Esophagus (tissue), 2 donors: Measurements from ENCODE around the gene LYZL4. TPM values are rescaled to one million over a fixed set of nuclear protein-coding genes. Genes with fewer than 3 reads are reported as not detected.

ENCODE experiments used
- H3K27ac ChIP-seq, 2 donors: one replicate each; pipeline ENCODE4 v1.5.1; 2013; ENCODE audit warnings: low read depth in 2 of 2, mild to moderate bottlenecking in 2 of 2, inconsistent platforms in 1 of 2, low read length in 1 of 2, moderate library complexity in 1 of 2
- H3K27me3 ChIP-seq, 2 donors: one replicate each; pipeline ENCODE4 v1.6.1; 2013; ENCODE audit warnings: low read length in 2 of 2, control low read depth in 1 of 2, mild to moderate bottlenecking in 1 of 2; ENCODE audit not compliant: insufficient read depth in 2 of 2, control insufficient read depth in 1 of 2
- H3K36me3 ChIP-seq, 2 donors: one replicate each; pipeline ENCODE4 v1.6.1; 2013; ENCODE audit warnings: low read length in 1 of 2; ENCODE audit not compliant: control insufficient read depth in 2 of 2, insufficient read depth in 2 of 2
- H3K4me1 ChIP-seq, 2 donors: one replicate each; pipeline ENCODE4 v1.6.1; 2013; ENCODE audit warnings: low read length in 1 of 2; ENCODE audit not compliant: control insufficient read depth in 2 of 2, insufficient read depth in 2 of 2
- H3K4me3 ChIP-seq, 2 donors: one replicate each; pipeline ENCODE4 v1.5.1; 2013; ENCODE audit warnings: low read length in 2 of 2, mild to moderate bottlenecking in 2 of 2, low read depth in 1 of 2, moderate library complexity in 1 of 2
- H3K9me3 ChIP-seq, 2 donors: one replicate each; pipeline ENCODE4 v1.6.1; 2013; ENCODE audit warnings: mild to moderate bottlenecking in 2 of 2, low read depth in 1 of 2, low read length in 1 of 2, moderate library complexity in 1 of 2; ENCODE audit not compliant: control insufficient read depth in 2 of 2, insufficient read depth in 1 of 2
- WGBS, 2 donors: extraction: QIAGEN DNeasy Blood & Tissue Kit; methylation state at CpG; one replicate each; pipeline ENCODE4 v1.1.7; 2013; 5-methylcytosine and 5-hydroxymethylcytosine counted together
- polyA plus RNA-seq, 2 donors: library from polyadenylated mRNA; stranded (reverse); fragments of 200-250 nt; gene quantifications; one replicate each; pipeline ENCODE4 v1.2.3, GENCODE V29; 2013
- donor health status: healthy with polysubstance abuse.
- donor health status: Bipolar disorder and iron deficiency.

Gene LYZL4
- polyA plus RNA-seq, 2 donors = not detected

DNA sequence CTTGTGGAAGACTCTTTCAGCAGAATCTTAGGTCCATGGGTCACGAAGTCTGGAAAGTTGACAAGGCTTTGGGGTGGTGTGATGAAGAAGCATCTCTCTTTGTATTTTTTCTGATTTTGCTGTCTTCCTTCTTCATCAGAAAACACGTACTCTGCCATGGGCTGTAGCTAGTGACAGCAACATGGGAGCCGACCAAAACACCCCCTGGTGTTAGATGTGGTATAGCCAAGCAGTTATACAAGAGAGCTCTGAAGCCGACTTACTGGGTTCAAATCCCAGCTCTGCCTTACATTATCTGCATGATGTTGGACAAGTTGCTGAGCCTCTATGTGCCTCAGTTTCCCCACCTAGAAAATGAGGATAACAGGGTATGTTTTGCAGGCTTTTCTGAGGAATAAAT is 32.9 kb upstream of the LYZL4 start:
- Histone ChIP-seq H3K36me3 (no peaks in the 10 kb centered on the region), H3K4me3 (no peak overlapping the region), H3K9me3 (no peaks in the 10 kb centered on the region), H3K27me3 (no peaks in the 10 kb centered on the region), H3K4me1 (no peaks in the 10 kb centered on the region), H3K27ac (no peak overlapping the region)
- WGBS, 2 donors = 78 to 79% methylated on average over 4 of the region's 4 CpGs

DNA sequence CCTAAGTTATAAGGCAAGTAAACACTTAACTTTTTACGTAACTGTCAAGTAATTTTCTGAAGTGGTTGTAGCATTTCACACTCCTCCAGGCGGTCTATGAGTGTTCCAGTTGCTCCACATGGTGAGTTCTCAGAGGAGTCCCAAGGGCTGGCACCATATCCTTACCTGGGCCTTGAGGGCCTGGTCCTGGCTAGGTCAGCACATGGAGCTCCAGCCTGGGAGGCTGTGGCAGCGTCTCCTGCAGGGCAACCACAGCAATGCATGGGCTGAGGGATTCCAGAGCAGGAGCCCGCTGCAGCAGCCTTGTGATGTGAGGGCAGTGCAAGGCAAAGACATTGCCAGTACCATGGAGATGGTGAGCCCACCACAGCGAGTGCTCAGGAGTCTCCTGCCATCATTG is 32.2 kb upstream of the LYZL4 start:
- no peaks in the 10 kb centered on the region for H3K4me1 ChIP-seq
- WGBS, 2 donors = 80 to 85% methylated on average over 5 of the region's 5 CpGs
- H3K9me3 ChIP-seq = no peaks in the 10 kb centered on the region
- no peaks in the 10 kb centered on the region for H3K36me3 ChIP-seq
- H3K4me3 ChIP-seq = no peak overlapping the region
- H3K27me3 ChIP-seq = no peaks in the 10 kb centered on the region
- H3K27ac ChIP-seq = no peak overlapping the region

DNA sequence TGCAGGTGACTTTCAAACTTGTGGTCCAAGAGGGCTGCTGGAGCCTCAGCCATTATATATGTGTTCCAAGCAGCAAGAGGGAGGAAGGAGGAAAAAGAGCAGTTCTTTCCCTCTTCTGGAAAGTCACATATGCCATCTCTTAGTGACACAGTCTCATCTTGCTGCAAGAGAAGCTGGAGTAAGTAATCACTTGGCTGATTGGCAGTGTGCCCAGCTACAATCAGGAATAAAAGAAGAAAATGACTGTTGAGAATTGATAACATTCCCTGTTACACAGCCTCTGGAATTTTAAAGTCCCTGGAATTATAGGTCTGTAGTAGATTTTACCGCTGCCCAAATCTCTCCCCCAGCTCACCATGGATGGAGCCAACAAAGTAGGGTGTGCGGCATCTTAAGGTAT is 31.4 kb upstream of the LYZL4 start:
- H3K27ac ChIP-seq = no peak overlapping the region
- 75 to 95% methylated on average over 2 of the region's 2 CpGs for WGBS, 2 donors
- no peaks in the 10 kb centered on the region for H3K27me3 ChIP-seq
- H3K9me3 ChIP-seq = no peaks in the 10 kb centered on the region
- no peaks in the 10 kb centered on the region for H3K36me3 ChIP-seq
- no peak overlapping the region for H3K4me3 ChIP-seq
- H3K4me1 ChIP-seq = no peaks in the 10 kb centered on the region

DNA sequence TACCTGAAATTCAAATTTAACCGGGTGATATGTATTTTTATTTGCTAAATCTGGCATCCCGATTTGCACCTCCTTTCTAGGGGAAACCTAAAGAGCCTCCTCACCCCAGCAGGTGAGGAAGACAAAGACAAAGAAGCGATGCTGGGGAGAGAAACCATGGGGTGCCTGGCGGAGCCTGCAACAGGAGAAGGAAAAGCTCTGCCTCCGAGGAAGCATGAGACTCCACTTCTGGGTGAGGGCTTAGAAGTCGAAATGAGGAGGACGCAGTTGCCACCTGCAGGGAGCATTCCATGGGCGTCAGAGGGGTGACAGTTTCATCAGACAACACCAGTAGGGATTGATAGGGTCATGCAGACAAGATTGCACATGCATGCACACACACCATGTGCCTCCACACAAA is 30.5 kb upstream of the LYZL4 start:
- Histone ChIP-seq H3K27me3 (no peaks in the 10 kb centered on the region), H3K27ac (no peak overlapping the region), H3K36me3 (no peaks in the 10 kb centered on the region), H3K4me3 (no peak overlapping the region), H3K9me3 (no peaks in the 10 kb centered on the region), H3K4me1 (no peaks in the 10 kb centered on the region)
- 41 to 48% methylated on average over 8 of the region's 8 CpGs for WGBS, 2 donors

DNA sequence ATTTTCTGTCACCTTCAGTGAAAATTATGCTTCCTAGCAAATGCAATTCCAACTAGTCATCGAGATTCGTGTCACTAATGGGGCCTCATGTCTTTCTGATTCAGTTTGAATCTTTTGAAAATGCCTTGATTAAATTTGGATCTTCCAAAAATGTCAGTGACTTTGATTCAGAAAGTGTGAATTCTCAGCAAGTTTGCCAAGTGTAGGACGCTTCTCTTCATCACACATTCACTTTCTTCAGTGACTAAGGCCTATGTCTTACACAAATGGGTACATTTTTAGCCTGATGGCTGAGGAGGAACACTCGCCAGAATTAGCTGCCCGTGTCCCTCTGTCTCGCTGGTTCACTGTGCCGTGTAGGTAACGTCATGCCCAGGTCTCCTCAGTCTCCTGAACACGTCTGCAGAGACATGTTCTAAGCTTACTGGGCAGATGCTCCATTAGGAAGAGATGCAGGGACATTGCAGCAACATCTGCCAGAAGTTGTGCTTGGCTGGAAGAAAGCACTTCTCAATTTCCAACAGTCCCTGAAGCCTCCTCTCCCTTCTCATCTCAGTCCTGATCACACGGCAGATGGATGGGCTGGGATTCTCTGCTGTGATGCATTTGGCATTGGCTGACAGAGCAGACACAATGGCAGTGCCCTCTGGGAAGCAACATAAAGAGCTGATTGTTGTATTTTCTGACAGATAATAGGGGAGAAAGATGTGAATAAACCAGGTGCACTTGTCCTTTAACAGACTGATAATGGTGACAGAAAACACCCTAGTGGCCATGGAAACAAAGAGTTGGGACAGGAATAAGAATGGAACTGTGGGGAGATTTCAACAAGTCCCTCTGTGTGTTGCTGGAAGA is 29.1 kb upstream of the LYZL4 start:
- WGBS, 2 donors = 76 to 81% methylated on average over 10 of the region's 10 CpGs
- H3K27me3 ChIP-seq = no peaks in the 10 kb centered on the region
- H3K4me3 ChIP-seq = no peak overlapping the region
- no peaks in the 10 kb centered on the region for H3K4me1 ChIP-seq
- no peaks in the 10 kb centered on the region for H3K9me3 ChIP-seq
- H3K36me3 ChIP-seq = no peaks in the 10 kb centered on the region
- H3K27ac ChIP-seq = no peak overlapping the region

DNA sequence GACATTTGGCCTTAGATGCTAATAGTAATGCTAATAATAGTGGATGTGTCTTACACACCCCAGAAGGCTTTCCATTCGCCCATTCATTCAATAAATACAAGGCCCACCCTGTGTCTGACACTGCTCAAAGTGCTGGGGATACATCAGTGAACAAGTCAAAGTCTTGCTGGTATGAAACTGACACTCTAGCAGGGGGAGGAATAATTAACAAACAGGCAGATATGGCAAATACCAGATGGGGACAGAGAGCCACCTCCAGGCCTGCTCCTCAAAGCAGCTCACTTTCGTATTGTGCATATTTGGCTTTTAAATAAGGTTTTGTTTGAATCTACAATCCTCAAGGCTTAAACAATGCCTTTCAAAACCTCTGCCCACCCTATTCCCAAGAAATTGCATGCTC is 28.3 kb upstream of the LYZL4 start:
- Histone ChIP-seq H3K4me1 (no peaks in the 10 kb centered on the region), H3K36me3 (no peaks in the 10 kb centered on the region), H3K9me3 (no peaks in the 10 kb centered on the region), H3K4me3 (no peak overlapping the region), H3K27ac (no peak overlapping the region), H3K27me3 (no peaks in the 10 kb centered on the region)
- WGBS, 2 donors = 75 to 83% methylated on average over 2 of the region's 2 CpGs

DNA sequence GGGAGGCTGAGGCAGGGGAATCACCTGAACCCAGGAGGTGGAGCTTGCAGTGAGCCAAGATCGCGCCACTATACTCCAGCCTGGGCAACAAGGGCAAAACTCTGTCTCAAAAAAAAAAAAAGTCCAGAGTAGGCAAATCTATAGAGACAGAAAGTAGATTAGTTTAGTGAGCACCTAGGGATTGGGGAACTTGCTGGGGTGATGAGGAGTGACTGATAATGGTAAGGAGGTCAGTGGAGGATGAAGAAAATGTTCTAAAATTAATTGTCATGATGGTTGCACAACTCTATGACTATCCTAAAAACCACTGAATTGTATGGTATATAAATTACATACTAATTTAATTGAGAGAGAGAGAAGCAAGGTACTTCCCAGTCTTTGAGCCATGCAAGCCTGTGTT is 27.8 kb upstream of the LYZL4 start:
- Histone ChIP-seq H3K27me3 (no peaks in the 10 kb centered on the region), H3K4me1 (no peaks in the 10 kb centered on the region), H3K4me3 (no peak overlapping the region), H3K27ac (no peak overlapping the region), H3K36me3 (no peaks in the 10 kb centered on the region), H3K9me3 (no peaks in the 10 kb centered on the region)
- 84 to 86% methylated on average over 2 of the region's 2 CpGs for WGBS, 2 donors

DNA sequence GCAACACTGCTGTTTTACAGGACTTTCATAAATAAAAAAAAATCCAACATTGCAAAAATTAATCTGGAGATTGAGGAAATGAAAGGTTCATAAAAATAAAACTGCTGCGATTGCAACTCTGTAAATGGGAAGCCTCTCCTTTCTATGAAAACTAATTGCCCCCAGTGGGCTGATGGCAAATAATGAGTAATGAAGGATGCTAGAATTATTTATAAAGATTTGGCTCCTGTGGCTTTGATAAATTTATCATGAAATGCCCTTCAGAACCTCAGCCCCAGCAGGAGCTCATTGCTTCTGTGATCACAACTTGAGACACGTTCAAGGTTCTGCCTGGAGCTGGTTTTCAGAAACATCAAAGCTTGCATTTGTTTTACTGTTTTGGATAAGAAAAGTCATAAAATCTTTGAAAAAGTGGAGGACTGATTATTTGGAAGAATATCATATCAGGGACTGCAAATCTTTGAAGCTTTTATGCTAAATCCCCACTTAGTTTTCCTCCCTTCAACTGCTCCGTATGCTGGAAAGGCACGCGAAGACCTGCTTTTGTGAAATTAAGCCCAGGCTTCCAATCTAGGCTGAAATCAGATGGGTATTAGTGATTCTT is 24.5 kb upstream of the LYZL4 start:
- Histone ChIP-seq H3K4me3 (no peak overlapping the region), H3K27ac (no peak overlapping the region), H3K4me1 (no peaks in the 10 kb centered on the region), H3K27me3 (no peaks in the 10 kb centered on the region), H3K36me3 (no peaks in the 10 kb centered on the region), H3K9me3 (peaks cover 5% of the 10 kb centered on the region in 2 donors)
- 68 to 69% methylated on average over 5 of the region's 5 CpGs for WGBS, 2 donors

DNA sequence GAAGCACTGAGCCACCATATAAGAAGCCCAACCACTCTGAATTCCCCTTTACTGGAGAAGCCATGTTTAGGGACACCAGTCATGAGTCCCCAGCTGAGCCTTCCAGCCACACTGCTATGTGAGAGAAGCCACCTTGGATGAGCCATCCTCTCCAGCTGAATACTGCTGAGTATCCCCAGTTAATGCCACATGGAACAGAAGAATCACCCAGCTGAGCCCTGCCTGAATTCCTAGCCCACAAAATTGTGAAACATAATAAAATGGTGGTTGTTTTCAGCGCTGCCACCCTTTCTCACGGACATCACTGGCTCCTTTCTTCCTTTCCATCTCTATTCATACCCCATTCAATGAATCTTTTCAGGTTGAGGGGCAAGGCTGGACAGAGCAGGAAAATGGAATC is 22.1 kb upstream of the LYZL4 start:
- H3K27me3 ChIP-seq = no peaks in the 10 kb centered on the region

More for the DNA sequence above, 22.1 kb upstream of the LYZL4 start:
- H3K4me3 ChIP-seq = no peak overlapping the region
- H3K9me3 ChIP-seq = peaks cover 5% of the 10 kb centered on the region in 2 donors
- no peaks in the 10 kb centered on the region for H3K36me3 ChIP-seq
- 84 to 91% methylated on average over 2 of the region's 2 CpGs for WGBS, 2 donors
- H3K27ac ChIP-seq = no peak overlapping the region
- H3K4me1 ChIP-seq = no peaks in the 10 kb centered on the region
